NCI-H2196 (cell line): ENCODE results near the gene IQGAP2.
"Not testable (repeated sequence)": the region's sequence is repeated elsewhere in the genome, so short reads cannot be mapped to it uniquely, and the experiment has no call there.

ENCODE experiments used
- DNase-seq: peaks from one replicate; lab custom pipeline; 2025; ENCODE audit not compliant: unreplicated experiment; lab: John Stamatoyannopoulos, UW

IQGAP2 gene

DNA sequence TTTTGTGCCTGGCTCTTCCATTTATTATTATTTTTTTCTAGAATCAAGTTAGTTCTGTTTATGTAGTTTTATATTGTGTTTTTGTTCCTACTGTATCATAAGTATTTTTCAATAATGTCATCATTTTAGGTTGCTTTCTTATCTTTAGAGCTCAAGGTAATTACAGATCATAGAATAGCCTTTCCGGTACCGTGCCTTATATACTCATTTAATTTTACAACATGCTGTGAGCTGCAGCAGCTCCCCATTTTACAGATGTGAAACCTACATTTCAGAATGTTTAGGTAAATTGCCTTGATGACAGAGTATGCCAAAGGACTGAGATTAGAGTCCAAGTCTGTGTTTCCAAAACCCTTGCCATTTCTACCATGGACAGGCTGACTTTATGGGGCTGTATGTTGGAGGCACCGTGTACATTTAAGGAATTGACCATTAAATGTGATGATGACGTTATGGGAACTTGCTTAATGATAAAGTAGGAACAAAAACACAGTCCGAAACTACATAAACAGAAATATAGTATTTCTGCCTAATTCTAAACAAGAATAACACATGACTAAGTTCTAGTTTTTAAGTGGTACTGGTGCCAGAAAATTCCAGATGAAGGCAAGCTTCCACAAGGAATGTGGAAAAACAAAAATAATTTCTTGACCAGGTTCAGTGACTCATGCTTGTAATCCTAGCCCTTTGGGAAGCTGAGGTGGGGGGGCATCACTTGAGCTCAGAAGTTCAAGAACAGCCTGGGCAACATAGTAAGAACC lies 97.7 kb downstream of the IQGAP2 start:
- DNase-seq: no peak

DNA sequence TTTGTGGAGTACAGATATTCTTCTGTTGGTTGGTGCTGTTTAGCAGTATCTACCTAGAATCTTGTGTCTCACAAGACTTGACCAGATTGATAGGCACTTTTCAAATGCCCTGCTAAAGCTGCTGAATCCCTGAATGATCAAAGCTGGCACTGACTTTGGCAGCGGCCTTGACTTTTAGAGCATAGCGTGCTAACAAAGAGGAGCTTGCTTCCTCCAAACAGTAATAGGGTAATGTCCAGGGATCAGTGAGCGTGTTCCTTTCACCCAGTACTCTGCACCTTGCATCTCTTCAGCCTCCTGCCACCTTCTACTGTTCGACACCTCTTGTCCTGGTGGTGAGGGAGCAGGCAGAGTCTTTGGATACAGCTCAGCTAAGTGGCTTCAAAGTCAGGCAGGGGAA lies 100.8 kb downstream of the IQGAP2 start:
- DNase-seq: no peak

DNA sequence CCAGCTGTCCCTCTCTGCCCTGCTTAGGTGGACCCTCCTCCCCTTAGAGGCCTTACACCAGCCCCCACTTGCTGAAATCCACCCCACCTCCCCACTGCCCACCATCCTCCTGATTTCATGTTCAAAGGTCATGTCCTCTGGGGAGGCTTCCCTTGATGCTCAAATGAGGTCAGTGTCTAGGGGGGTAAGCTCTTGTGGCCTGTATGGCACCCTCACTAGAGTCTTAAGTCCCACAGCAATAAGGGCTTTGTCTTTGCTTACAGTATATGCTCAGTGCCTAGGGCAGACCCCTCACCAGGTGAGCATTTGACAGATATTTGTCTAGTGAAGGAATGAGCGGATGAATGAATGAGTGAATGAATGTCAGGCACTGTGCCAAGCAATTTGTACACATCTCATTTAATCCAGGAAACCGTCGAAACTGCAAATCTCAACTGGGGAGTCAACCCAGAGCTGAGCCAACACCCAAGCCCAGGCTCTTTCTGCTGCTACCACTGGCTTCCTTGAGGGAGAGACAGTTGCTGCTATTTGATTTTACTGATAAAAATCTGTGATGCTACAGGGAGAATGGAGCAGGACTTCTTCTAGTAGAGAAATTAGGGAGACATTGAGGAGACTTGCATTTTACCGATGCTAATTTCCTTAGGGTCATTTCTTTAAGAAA lies 101.9 kb downstream of the IQGAP2 start:
- DNase-seq: no peak

DNA sequence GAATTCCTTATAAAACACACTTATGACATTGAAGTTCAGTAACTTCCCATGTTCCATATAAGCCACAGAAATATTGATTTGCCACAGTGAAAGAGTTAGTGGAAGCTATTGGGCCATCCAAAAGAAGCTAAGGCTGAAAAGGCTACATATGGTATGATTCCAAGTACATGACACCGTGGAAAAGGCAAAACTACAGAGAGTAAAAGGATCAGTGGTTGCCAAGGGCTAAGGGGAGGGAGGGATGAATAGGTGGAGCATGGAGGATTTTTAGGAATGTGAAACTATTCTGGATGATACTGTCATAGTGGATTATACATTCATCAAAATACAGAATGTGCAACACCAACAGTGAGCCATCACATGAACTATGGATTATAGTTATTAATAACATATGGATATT lies 110.4 kb downstream of the IQGAP2 start:
- no peak for DNase-seq

DNA sequence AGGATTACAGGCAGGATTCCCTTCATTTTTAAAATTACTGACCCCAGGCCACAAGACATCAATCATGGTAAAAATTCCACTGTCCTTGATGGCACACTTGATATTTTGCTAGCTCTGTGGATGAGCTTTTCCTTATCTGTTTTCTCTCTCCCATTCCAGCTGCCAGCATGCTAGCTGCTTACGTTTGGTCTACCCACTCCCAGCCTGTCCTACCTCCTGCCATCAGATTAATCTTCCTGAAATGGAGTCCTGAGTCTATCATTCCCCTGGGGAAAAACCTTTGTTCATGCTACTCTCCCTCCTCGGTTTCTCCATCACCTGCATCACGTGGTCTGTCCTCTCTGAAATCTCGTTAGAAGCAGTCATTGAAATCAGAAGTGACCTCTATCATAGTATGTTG lies 111.2 kb downstream of the IQGAP2 start:
- DNase-seq: no peak

DNA sequence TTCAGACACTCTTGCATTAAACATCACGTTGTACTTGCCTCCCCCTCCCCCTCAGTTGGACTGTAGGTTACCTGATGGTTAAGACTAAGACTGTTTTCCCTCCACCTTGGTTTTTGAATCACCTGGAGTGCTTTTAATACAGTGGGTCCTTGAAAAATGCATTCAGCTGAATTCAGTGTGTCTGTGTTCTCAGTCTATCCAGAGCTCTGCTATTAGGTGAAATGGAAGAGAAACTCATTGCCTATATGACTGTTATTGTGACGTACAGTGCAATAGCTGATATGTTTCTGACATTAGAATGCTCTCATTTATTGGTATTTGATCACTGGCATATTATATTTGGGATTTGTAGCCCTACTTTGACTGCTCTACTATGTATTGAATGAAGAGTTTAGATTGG lies 111.6 kb downstream of the IQGAP2 start:
- no peak for DNase-seq

DNA sequence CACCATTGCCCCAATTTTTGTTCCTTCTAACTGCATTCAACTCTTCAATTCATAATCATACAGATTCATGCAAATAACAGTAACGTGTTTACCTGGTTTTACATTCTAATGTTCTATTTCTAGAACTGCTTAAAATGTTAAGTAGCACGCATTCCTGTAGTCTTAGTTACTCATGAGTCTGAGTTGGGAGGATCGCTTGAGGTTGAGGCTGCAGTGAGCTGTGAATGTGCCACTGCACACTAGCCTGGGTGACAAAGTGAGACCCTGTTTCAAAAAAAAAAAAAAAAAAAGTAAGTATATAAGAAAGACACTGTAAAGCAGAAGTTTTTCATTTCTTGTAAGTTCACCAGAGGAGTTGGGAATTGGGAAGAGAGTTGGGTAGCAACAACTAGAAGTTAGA lies 114.2 kb downstream of the IQGAP2 start:
- DNase-seq: no peak

DNA sequence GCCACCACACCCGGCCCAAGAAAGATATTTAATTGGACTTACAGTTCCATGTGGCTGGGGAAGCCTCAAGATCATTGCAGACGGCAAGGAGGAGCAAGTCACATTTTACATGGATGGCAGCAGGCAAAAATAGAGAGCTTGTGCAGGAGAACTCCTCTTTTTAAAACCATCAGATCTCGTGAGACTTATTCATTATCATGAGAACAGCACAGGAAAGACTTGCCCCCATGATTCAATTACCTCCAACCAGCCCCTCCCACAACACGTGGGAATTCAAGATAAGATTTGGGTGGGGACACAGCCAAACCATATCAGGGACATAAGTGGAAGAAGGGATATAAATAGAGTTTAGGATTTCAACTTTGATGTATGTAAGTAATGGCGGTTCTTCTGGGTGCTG lies 115.2 kb downstream of the IQGAP2 start:
- not testable (repeated sequence) for DNase-seq

DNA sequence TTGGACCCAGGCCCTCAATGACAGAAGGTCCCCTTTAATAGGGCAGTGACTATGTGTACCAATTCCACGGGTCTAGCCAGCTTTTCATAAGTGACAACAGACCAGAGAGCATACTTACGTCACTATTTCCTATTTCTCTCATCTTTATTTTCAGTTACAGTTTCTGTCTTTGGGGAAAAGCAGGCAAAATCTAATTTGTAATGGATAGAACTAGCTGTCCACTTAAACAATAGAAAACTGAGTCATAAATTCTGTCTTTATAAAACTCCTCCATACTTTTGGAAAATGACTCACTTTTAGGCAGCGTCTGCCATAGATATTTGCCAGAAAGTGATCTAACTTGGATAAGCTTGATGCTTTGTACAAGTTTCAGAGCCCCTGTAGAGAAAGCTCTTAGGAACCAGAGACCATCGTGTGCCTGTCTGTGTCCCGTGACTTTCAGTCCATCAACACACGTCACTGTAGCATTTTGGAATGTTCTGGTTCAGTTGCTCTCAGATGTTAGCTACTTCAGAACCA lies 118.2 kb downstream of the IQGAP2 start:
- DNase-seq: no peak

DNA sequence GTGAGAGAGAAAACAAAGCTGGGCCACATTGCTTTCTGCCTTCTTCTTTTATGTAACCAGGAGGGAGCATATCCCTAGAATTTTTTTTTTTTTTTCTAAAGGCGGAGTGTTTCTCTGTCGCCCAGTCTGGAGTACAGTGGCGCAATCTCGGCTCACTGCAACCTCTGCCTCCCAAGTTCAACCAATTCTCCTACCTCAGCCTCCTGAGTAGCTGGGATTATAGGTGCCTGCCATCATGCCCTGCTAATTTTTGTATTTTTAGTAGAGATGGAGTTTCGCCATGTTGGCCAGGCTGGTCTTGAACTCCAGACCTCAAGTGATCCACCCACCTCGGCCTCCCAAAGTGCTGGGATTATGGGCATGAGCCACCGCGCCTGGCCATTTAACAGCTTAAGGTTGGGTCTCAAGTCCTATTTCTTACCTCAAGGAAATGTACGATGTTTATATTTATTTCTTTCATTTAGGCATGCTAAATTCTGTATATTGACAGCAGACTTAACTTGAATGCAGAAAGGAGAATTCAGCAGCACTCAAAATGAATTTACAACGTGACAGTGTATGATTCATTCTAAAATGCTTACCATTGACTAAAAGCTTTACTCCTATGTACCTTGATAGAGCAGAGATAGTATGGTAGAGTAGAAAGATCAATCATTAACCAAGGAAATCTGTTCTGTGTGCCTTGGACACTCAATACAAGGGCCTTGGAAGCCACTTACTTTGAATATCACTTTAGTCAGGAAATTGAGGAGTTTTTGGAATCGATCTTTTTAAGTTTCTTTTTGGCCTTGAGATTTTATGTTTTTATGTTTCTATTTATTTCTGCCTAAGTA lies 119.2 kb downstream of the IQGAP2 start:
- no peak for DNase-seq

DNA sequence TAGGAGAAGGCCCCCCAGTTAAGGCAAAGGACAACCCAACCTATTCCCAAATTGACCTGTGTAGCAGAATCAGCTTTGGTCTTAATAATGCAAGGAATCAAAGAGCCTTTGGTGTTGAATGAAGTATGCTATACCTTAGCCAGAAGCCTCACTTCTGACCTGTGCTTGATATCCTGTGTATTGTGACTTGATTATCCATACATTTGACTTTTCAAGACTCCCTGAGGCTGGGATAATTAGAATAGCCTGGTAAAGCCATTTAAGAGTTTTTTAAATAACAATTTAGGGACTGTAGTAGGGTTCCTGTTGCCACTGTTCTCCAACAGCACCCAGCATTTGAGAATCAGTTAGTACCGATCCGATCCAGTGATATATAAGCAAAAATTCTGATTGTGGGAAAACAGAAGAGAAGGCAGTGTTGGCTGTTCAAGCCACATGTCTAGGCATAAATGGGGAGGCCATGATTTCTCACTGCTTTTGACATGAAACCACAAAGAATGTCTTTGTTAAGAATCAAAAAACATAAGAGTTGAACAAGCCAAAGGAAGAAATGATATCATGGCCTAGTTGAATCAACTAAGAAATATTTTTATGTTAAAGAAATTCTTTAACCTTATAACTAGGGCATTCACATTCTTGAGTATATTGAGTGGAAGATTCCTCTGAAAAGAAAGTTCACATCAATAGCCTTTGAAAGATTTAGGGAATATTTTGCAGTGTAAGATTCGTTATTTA lies 121.2 kb downstream of the IQGAP2 start:
- no peak for DNase-seq

DNA sequence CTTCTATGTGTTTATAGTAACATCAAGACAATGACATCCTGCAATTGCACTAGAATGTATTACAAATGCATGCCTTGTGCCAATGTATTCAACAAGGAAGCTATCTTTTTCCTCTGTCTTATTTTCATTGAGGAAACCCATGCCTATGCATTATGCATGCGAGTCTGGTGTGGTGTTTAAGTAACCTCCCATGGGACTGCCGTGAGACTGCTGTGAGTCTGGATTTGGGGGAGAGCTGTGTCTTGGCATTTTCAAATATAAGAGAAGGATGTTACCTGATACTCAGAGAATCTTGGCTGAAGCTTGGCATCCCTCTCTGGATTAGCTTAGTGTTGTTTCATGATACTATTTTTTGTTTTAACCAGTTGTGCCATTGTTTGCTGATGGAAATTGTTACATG lies 121.8 kb downstream of the IQGAP2 start:
- DNase-seq: no peak

DNA sequence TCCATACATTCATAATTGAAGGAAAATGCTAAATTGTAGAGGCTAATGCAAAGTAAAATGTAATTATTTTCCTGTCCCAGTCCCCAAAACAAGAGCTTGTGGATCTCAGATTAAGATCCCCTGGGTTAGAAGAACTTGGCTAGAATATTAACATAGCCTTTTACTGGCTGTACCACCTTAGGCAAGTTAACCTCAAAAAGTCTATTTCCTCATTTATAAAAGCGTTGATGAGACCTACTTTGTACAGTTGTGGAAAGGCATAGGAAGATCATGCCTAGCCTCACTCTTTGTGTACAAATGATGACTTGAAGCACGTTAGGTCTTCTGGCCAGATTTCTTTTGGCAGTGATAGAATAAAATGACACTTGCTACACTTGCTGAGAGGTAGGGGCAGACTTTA lies 122.9 kb downstream of the IQGAP2 start:
- no peak for DNase-seq

DNA sequence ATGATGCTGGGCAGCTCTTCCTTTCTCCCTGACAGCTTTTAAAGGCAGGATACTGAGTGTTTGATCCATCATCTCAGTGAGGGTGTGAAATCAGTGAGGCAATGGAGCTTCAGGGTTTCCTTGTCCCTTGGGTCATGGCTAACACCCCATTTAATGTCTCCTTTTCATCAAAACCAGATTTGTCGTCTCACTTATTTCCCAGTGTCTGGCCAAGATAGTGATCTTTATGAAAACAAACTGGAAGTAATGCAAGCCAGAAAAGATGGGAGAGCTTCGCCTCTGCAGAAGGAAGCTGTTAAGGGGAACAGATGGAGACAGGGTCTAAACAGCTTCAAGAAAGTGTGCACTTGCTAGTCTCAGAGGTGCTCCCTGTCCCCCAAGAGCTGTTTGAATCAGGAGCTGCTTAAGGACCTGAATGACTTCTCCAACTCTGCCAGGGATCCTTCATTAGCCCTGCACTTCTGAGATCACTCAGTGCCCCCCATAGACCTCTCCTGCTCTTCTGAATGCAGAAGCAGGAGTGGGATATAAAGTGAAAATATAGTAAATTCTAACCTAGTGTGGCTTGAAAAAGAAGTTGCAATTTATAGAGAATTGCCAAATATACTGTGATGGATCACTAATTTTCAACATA lies 124.0 kb downstream of the IQGAP2 start:
- no peak for DNase-seq

DNA sequence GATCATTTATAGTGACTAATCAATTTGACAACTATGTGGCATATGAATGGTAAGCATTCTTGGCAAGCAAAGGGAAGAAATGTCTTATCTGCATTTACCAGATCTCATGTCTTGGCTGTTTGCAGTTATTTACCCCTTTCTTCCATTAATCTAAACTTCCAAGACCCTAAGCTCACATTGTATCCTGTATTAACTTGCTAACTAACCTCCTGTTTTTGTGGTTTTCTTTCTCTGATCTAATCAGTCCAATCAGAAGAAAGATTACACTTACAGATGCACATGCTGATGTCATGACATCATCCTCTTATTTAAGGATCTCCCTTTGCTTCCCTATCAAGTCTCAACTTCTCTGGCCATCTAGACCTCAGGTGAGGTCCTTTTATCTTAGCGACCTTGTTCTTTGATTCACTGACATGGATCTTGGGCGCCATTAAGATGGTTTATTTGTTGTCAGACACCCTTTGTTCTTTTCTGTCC lies 124.6 kb downstream of the IQGAP2 start:
- DNase-seq: no peak

DNA sequence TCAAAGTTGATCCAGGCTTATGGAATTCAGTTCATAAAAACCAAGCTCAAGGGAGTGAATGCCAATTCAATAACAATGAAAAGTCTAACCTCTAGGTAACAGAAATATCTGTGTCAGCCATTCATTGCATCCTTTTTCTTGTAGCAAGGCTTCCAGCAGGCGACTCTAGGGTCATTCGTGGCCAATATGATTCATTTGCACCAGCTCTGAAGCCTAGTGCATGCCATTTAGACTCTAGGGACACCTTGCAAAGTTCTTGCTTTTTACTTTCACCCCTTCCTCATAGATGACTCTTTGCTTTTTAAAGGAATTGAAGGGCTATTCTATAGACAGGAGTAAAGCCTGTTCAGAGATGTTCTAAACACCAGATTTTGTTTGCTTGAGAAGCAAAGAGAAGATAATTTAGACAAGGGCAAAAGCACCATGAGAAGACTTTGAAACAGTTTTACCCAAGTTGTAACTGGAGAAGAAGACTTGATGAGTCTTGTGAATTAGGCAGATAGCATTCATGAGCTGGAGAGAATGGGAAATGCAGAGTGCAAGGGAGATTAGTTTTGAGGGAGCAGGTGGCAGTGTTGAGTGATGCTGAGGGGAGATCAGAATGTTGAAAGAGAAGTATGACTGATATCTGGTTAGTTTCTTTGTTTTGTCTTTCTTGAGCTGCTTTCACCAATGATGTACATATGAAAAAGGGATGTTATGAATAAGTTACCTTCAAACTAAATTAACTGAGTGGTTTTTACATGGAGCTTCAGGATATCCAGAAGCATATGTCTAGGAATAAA lies 125.7 kb downstream of the IQGAP2 start:
- DNase-seq: no peak

DNA sequence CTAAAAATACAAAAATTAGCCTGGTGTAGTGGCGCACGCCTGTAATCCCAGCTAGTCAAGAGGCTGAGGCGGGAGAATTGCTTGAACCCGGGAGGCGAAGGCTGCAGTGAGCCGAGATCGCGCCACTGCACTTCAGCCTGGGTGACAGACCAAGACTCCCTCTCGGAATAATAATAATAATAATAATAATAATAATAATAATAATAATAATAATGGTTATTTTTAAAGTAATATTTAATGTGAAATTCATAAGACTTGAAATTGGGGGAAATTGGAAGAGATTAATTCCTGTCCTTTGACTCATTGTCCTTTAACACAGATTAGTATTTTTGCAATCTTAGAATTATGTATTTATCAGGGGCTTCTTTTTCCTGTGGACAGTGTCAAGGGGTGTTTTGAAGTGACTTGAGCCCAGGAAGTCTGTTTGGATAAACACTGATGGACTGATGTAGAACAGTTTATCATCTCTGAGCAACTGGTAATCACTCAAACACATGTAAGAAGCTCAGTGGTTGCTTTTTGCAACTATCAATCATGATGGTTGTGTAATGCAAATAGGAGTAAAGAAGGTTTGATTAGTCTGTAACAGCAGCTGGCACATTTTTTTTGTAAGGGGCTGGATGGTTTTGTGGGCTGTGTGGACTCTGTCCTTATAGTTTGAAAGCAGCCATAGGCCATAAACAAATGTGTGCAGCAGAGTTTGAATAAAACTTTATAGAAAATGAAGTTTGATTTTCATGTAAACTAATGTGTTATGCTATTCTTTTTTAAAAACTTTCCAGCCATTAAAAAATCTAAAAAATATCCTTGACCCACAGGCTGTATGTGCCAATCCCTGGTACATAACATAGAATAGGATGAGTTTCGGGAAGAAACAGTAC lies 126.6 kb downstream of the IQGAP2 start:
- no peak for DNase-seq

DNA sequence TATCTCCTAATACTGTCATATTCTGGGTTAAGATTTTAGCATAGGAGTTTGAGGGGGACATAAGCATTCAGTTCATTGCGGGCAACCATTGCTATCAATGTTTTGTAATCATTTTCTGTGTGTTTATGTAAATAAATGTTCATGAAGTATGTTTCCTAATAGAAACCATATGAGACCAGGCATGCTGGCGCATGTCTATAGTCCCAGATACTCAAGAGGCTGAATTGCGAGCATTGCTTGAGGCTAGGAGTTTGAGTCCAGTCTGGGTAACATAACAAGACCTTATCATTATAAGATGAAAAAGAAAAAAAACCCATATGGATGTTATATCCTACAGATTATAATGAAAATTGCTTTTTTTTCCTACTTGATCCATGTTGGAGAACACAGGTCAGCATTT lies 129.0 kb downstream of the IQGAP2 start:
- DNase-seq: no peak

DNA sequence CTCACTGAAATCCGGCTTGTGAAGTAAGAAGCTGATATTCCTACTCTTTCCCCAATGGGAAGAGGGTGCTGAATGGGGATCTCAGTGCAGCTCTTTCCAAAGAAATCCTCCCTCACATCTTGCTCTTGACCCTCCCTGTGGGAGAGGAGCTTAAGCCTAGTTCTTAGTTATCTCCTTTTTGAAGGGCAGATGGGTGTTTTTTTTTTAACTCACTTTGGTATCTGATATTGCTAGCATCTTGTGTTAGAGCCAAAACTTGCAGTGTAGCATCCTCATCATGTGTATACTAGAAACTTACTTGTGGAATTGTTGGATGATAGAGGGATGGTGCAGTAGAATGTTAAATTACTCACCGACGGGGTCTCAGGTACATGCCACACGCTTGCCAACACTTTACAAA lies 129.9 kb downstream of the IQGAP2 start:
- no peak for DNase-seq
